Panc1 (cell line): ENCODE measurements around the gene LRCH2. TPM values are rescaled to one million over a fixed set of nuclear protein-coding genes. Genes with fewer than 3 reads are reported as not detected.

Experiments used
- ATAC-seq: fragments of 200-7000 bp; cut with Tn5 transposase; 2 replicates; pipeline ENCODE4 v1.9.1; 2020; ENCODE audit warnings: mild to moderate bottlenecking, moderate library complexity
- BruUV-seq: library from RNA; stranded (reverse); fragments of 400-500 nt; replicated peaks from 2 replicates; lab custom pipeline; 2021; lab: Mats Ljungman, UMichigan
- CTCF ChIA-PET: fragments of 300-600 bp; sonication (Branson Sonifier 250); formaldehyde crosslinking; loops from one replicate; lab custom pipeline; 2022; ENCODE audit warnings: antibody characterized with exemption; lab: Charles Lee
- POLR2A ChIA-PET: fragments of 300-600 bp; sonication (Branson Sonifier 250); formaldehyde crosslinking; loops from one replicate; lab custom pipeline; 2022; ENCODE audit warnings: antibody characterized with exemption; lab: Charles Lee
- DNase-seq: peaks from one replicate; pipeline ENCODE4 v3.0.0-alpha.2; 2010; ENCODE audit warnings: low read depth, low spot score
- H3K27ac ChIP-seq: 2 replicates; pipeline ENCODE4 v1.5.1; 2011; ENCODE audit warnings: mild to moderate bottlenecking, low read length, inconsistent platforms
- H3K27me3 ChIP-seq: fragments of 200-500 bp; sonication (Bioruptor generic); 2 replicates; pipeline ENCODE4 v1.6.0; 2014; ENCODE audit warnings: low read length, inconsistent platforms; ENCODE audit not compliant: control insufficient read depth, insufficient read depth
- H3K36me3 ChIP-seq: fragments of 200-500 bp; sonication (Bioruptor generic); 2 replicates; pipeline ENCODE4 v1.5.1; 2014; ENCODE audit warnings: inconsistent platforms, mild to moderate bottlenecking, low read length, moderate library complexity; ENCODE audit not compliant: control insufficient read depth, insufficient read depth
- H3K4me1 ChIP-seq: 2 replicates; pipeline ENCODE4 v1.5.1; 2011; ENCODE audit warnings: inconsistent platforms, mild to moderate bottlenecking, low read length, moderate library complexity; ENCODE audit not compliant: control insufficient read depth, insufficient read depth
- H3K4me3 ChIP-seq, 2 experiments: 2 replicates each; pipeline ENCODE4 v1.5.1; 2011 to 2012; ENCODE audit warnings: low read depth in 2 of 2, low read length in 2 of 2, mild to moderate bottlenecking in 2 of 2, inconsistent platforms in 1 of 2, moderate library complexity in 1 of 2
- H3K9me3 ChIP-seq: fragments of 200-500 bp; sonication (Bioruptor generic); 2 replicates; pipeline ENCODE4 v1.5.1; 2014; ENCODE audit warnings: low read depth, mild to moderate bottlenecking, inconsistent platforms, low read length, moderate library complexity; ENCODE audit not compliant: control insufficient read depth, insufficient read depth
- CTCF ChIP-seq: fragments of 450-650 bp; IDR thresholded peaks from 2 replicates; pipeline ENCODE4 v1.5.1; 2017; ENCODE audit warnings: mild to moderate bottlenecking
- POLR2AphosphoS5 ChIP-seq: IDR thresholded peaks from 2 replicates; pipeline ENCODE4 v1.6.1; 2012; ENCODE audit warnings: mild to moderate bottlenecking, low read depth, low read length, moderate library complexity
- REST ChIP-seq, 2 experiments: IDR thresholded peaks; 2 replicates each; pipeline ENCODE4 v1.6.1; 2011 to 2012; ENCODE audit warnings: low read depth in 2 of 2, control low read depth in 1 of 2, low read length in 1 of 2, mild to moderate bottlenecking in 1 of 2, moderate library complexity in 1 of 2; ENCODE audit not compliant: insufficient read depth in 1 of 2
- SIN3A ChIP-seq: IDR thresholded peaks from 2 replicates; pipeline ENCODE4 v1.6.1; 2012; ENCODE audit warnings: low read depth, mild to moderate bottlenecking, low read length, moderate library complexity, borderline replicate concordance; ENCODE audit not compliant: insufficient read depth
- TCF7L2 ChIP-seq: IDR thresholded peaks from 2 replicates; pipeline ENCODE4 v1.6.1; 2011; ENCODE audit warnings: mild to moderate bottlenecking, low read depth, low read length, inconsistent platforms
- in situ Hi-C: cut with HindIII; loops from 2 replicates; pipeline ENCODE4 v1.10.0; 2016; ENCODE audit warnings: low sequenced_read_pairs, low pct_unique_long_range_greater_than_20kb
- intact Hi-C: fragments of 100-400 bp; cut with micrococcal nuclease; formaldehyde crosslinking; loops from one replicate; pipeline ENCODE4 v1.10.0; 2022; ENCODE audit not compliant: unreplicated experiment
- total RNA-seq: library from RNA; stranded (reverse); gene quantifications from one replicate; pipeline ENCODE4 v1.2.1, GENCODE V29; 2021; ENCODE audit not compliant: unreplicated experiment

LRCH2 gene
- total RNA-seq, 1 experiment from 2014 or later: 0.13 TPM

GRCh38 chrX:115183980-115184379 is 49.9 kb downstream of the LRCH2 start:
- in situ Hi-C loops: no loop called here
- intact Hi-C loops: no loop called here
- Histone ChIP-seq H3K27me3 (no peaks in the 10 kb centered on the region), H3K36me3 (no peaks in the 10 kb centered on the region), H3K27ac (no peak overlapping the region), H3K9me3 (no peaks in the 10 kb centered on the region), H3K4me1 (no peaks in the 10 kb centered on the region), H3K4me3 (no peak overlapping the region)
- ChIA-PET POLR2A (no interaction called here), CTCF (no interaction called here)
- no peak for DNase-seq
- TF ChIP-seq REST (IDR thresholded peaks at IDR 0.05; ENCODE audit: insufficient read depth in 1 of 2, low read depth in 2 of 2, low read length in 1 of 2): no peak
- no peak for TF ChIP-seq POLR2AphosphoS5
- no peak for TF ChIP-seq TCF7L2
- TF ChIP-seq CTCF: no peak
- no peak for TF ChIP-seq SIN3A
- ATAC-seq: no peak
- no TSS peak for BruUV-seq

- intact Hi-C loops: no loop called here
- no peak for ATAC-seq
- no peak overlapping the region for H3K4me3 ChIP-seq
Observed at GRCh38 chrX:115178473-115178872, 55.4 kb downstream of the LRCH2 start.

More at GRCh38 chrX:115178473-115178872, 55.4 kb downstream of the LRCH2 start:
- H3K9me3 ChIP-seq: no peaks in the 10 kb centered on the region
- CTCF ChIA-PET: no interaction called here
- no peak overlapping the region for H3K27ac ChIP-seq
- TF ChIP-seq POLR2AphosphoS5 (no peak), SIN3A (no peak), TCF7L2 (no peak), CTCF (no peak), REST (IDR thresholded peaks at IDR 0.05; ENCODE audit: insufficient read depth in 1 of 2, low read depth in 2 of 2, low read length in 1 of 2) (no peak)
- POLR2A ChIA-PET: no interaction called here
- BruUV-seq: no TSS peak
- no peak for DNase-seq
- no peaks in the 10 kb centered on the region for H3K4me1 ChIP-seq
- in situ Hi-C loops: no loop called here
- no peaks in the 10 kb centered on the region for H3K36me3 ChIP-seq
- no peaks in the 10 kb centered on the region for H3K27me3 ChIP-seq
